Lung microvascular endothelial cell (primary cell): ENCODE results near the gene PYCARD. TPM values are rescaled to one million over a fixed set of nuclear protein-coding genes. Genes with fewer than 3 reads are reported as not detected.

ENCODE experiments used
- DNase-seq, 2 donors: peaks; one replicate each; pipeline versions ENCODE4 v3.0.0 to v3.0.0-alpha.2; 2010; ENCODE audit warnings: low read depth in 2 of 2
- total RNA-seq: library from RNA; depleted of rRNA; stranded (reverse); fragments of >200 nt; gene quantifications from 2 replicates; pipeline ENCODE4 v1.2.1, GENCODE V29; 2014

The PYCARD gene
- total RNA-seq, 1 donor from 2014 or later, result 48.8 TPM

GRCh38 chr16:31167315-31167714 lies 35.2 kb downstream of the PYCARD start:
- no peak for DNase-seq

GRCh38 chr16:31157136-31157535 lies 45.4 kb downstream of the PYCARD start:
- DNase-seq, result no peak

Other genes starting within 250 kb of the PYCARD start
- 1.7 and 2.2 TPM in 2 replicates for gene SETD1A, start 245.0 kb downstream of the PYCARD start, total RNA-seq
- gene HSD3B7, start 217.6 kb downstream of the PYCARD start, total RNA-seq, result 13.3 and 26.0 TPM in 2 replicates
- under 0.01 and 0.40 TPM in 2 replicates for gene STX1B, start 192.1 kb downstream of the PYCARD start, total RNA-seq
- 17.7 and 27.0 TPM in 2 replicates for gene STX4, start 169.2 kb downstream of the PYCARD start, total RNA-seq
- gene ZNF668, start 128.5 kb downstream of the PYCARD start, total RNA-seq, result 5.0 and 6.0 TPM in 2 replicates
- gene ZNF646, start 128.3 kb downstream of the PYCARD start, total RNA-seq, result 7.0 and 12.7 TPM in 2 replicates
- gene PRSS53, start 113.8 kb downstream of the PYCARD start, total RNA-seq, result 0.40 and 0.44 TPM in 2 replicates
- 54.7 and 71.8 TPM in 2 replicates for gene VKORC1, start 108.0 kb downstream of the PYCARD start, total RNA-seq
- 10.0 and 12.3 TPM in 2 replicates for gene BCKDK, start 94.4 kb downstream of the PYCARD start, total RNA-seq
- gene KAT8, start 85.1 kb downstream of the PYCARD start, total RNA-seq, result 24.2 and 35.3 TPM in 2 replicates
- gene PRSS8, start 67.0 kb downstream of the PYCARD start, total RNA-seq, result not detected in 2 replicates
- 0.22 and 0.99 TPM in 2 replicates for gene PRSS36, start 52.7 kb downstream of the PYCARD start, total RNA-seq
- gene FUS, start 22.6 kb downstream of the PYCARD start, total RNA-seq, result 26.8 and 29.6 TPM in 2 replicates
- gene TRIM72, start 11.4 kb upstream of the PYCARD start, total RNA-seq, result not detected in 2 replicates
- gene PYDC1, start 14.4 kb upstream of the PYCARD start, total RNA-seq, result not detected in 2 replicates
- under 0.01 TPM in 1 of 2 replicates, not detected in the other for gene ITGAM, start 57.2 kb upstream of the PYCARD start, total RNA-seq
- under 0.01 and 0.87 TPM in 2 replicates for gene ITGAX, start 152.4 kb upstream of the PYCARD start, total RNA-seq
- not detected in 2 replicates for gene ITGAD, start 190.6 kb upstream of the PYCARD start, total RNA-seq
- not detected in 2 replicates for gene COX6A2, start 225.6 kb upstream of the PYCARD start, total RNA-seq
- gene ZNF843, start 240.0 kb upstream of the PYCARD start, total RNA-seq, result under 0.01 and 0.20 TPM in 2 replicates